CD14-positive monocyte (primary cell): ENCODE measurements around the gene RPS19. TPM values are rescaled to one million over a fixed set of nuclear protein-coding genes. Genes with fewer than 3 reads are reported as not detected.
"Not testable (repeated sequence)": the region's sequence is repeated elsewhere in the genome, so short reads cannot be mapped to it uniquely, and the experiment has no call there.

ENCODE experiments used
- DNase-seq, 3 donors: peaks; one replicate each; pipeline ENCODE4 v3.0.0-alpha.2; 2011 to 2022
- H2AFZ ChIP-seq: 2 replicates; pipeline ENCODE4 v1.6.0; 2012; ENCODE audit warnings: mild to moderate bottlenecking, low read depth, low read length, inconsistent platforms; ENCODE audit not compliant: insufficient read depth, poor library complexity, severe bottlenecking
- H3K27ac ChIP-seq, 2 donors: 1 replicate in 1 of 2; 2 replicates in 1 of 2; pipeline ENCODE4 v1.5.1; 2012 to 2013; ENCODE audit warnings: low read length in 2 of 2, control low read depth in 1 of 2, inconsistent platforms in 1 of 2, low read depth in 1 of 2, mild to moderate bottlenecking in 1 of 2
- H3K27me3 ChIP-seq, 2 donors: one replicate each; pipeline versions ENCODE4 v1.6.0 to v1.6.1; 2011 to 2013; ENCODE audit warnings: low read length in 2 of 2; ENCODE audit not compliant: control insufficient read depth in 2 of 2, insufficient read depth in 2 of 2
- H3K36me3 ChIP-seq, 2 donors: replicated peaks in 1 of 2; 1 replicate in 1 of 2; 2 replicates in 1 of 2; pipeline versions ENCODE4 v1.5.1 to v1.6.1; 2012 to 2013; ENCODE audit warnings: low read length in 2 of 2, control low read depth in 1 of 2, inconsistent platforms in 1 of 2, mild to moderate bottlenecking in 1 of 2; ENCODE audit not compliant: insufficient read depth in 2 of 2, control insufficient read depth in 1 of 2
- H3K4me1 ChIP-seq, 2 donors: 1 replicate in 1 of 2; 2 replicates in 1 of 2; pipeline versions ENCODE4 v1.5.1 to v1.6.1; 2012 to 2013; ENCODE audit warnings: low read length in 2 of 2, control low read depth in 1 of 2, inconsistent platforms in 1 of 2, mild to moderate bottlenecking in 1 of 2, moderate library complexity in 1 of 2; ENCODE audit not compliant: insufficient read depth in 2 of 2, control insufficient read depth in 1 of 2
- H3K4me2 ChIP-seq: replicated peaks from 2 replicates; pipeline ENCODE3; 2012; ENCODE audit warnings: low read length, moderate library complexity, mild to moderate bottlenecking; ENCODE audit not compliant: poor library complexity, severe bottlenecking; ENCODE audit errors: extremely low read depth
- H3K4me3 ChIP-seq, 3 experiments: fragments of 200-600 bp in 1 of 3; sonication (generic) in 1 of 3; replicated peaks in 1 of 3; 1 replicate in 2 of 3; 2 replicates in 1 of 3; pipeline ENCODE4 v1.5.1; 2011 to 2013; ENCODE audit warnings: low read length in 3 of 3, mild to moderate bottlenecking in 3 of 3, control low read depth in 2 of 3, low read depth in 2 of 3, inconsistent platforms in 1 of 3, moderate library complexity in 1 of 3
- H3K79me2 ChIP-seq: 2 replicates; pipeline ENCODE4 v1.6.0; 2012; ENCODE audit warnings: mild to moderate bottlenecking, control low read depth, inconsistent platforms, low read length, moderate library complexity; ENCODE audit not compliant: insufficient read depth
- H3K9ac ChIP-seq: 2 replicates; pipeline ENCODE4 v1.6.0; 2017; ENCODE audit warnings: low read length, mild to moderate bottlenecking; ENCODE audit not compliant: insufficient read depth, poor library complexity, severe bottlenecking
- H3K9me3 ChIP-seq, 2 donors: replicated peaks in 1 of 2; 1 replicate in 1 of 2; 2 replicates in 1 of 2; pipeline versions ENCODE4 v1.5.1 to v1.6.1; 2012 to 2013; ENCODE audit warnings: low read length in 2 of 2, control low read depth in 1 of 2; ENCODE audit not compliant: control insufficient read depth in 1 of 2, insufficient read depth in 1 of 2
- H4K20me1 ChIP-seq: 2 replicates; pipeline ENCODE4 v1.6.0; 2012; ENCODE audit warnings: mild to moderate bottlenecking, low read length, control low read depth, moderate library complexity; ENCODE audit not compliant: insufficient read depth
- H3K27ac Mint-ChIP-seq, 7 donors: one replicate each; pipeline ENCODE4 v1.8.0; 2020; ENCODE audit warnings: mild to moderate bottlenecking in 7 of 7, mixed read lengths in 7 of 7, moderate library complexity in 6 of 7, inconsistent platforms in 2 of 7
- H3K27me3 Mint-ChIP-seq, 3 donors: one replicate each; pipeline ENCODE4 v1.8.0; 2021 to 2022; ENCODE audit warnings: low read depth in 3 of 3, mild to moderate bottlenecking in 3 of 3, mixed read lengths in 3 of 3, moderate library complexity in 3 of 3, inconsistent platforms in 1 of 3
- H3K36me3 Mint-ChIP-seq, 2 donors: one replicate each; pipeline ENCODE4 v1.8.0; 2020; ENCODE audit warnings: mixed read lengths in 2 of 2, inconsistent platforms in 1 of 2, mild to moderate bottlenecking in 1 of 2
- H3K4me1 Mint-ChIP-seq: one replicate; pipeline ENCODE4 v1.8.0; 2020; ENCODE audit warnings: mild to moderate bottlenecking, mixed read lengths
- H3K4me3 Mint-ChIP-seq, 2 donors: one replicate each; pipeline ENCODE4 v1.8.0; 2020; ENCODE audit warnings: mild to moderate bottlenecking in 2 of 2, mixed read lengths in 2 of 2, moderate library complexity in 1 of 2
- H3K9me3 Mint-ChIP-seq, 7 donors: one replicate each; pipeline ENCODE4 v1.8.0; 2020 to 2022; ENCODE audit warnings: mixed read lengths in 7 of 7, mild to moderate bottlenecking in 6 of 7, moderate library complexity in 6 of 7, inconsistent platforms in 2 of 7
- WGBS: methylation state at CpG from one replicate; pipeline ENCODE4 v1.1.5; 2013; ENCODE audit warnings: missing lambda C conversion rate; ENCODE audit not compliant: insufficient coverage; 5-methylcytosine and 5-hydroxymethylcytosine counted together
- intact Hi-C, 2 donors: fragments of 100-400 bp; cut with micrococcal nuclease; formaldehyde crosslinking; loops; one replicate each; pipeline versions ENCODE4 v1.15.0 to v1.15.1; 2023
- polyA plus RNA-seq, 3 donors: library from polyadenylated mRNA; depleted of rRNA in 1 of 3; unstranded in 2 of 3; stranded (reverse) in 1 of 3; fragments of 300-500 nt in 2 of 3; fragments of >200 nt in 1 of 3; fragmentation: Illumina TruSeq in 2 of 3; gene quantifications; 1 replicate in 2 of 3; 2 replicates in 1 of 3; pipeline ENCODE4 v1.2.3, GENCODE V29; 2012 to 2021
- TF ChIP-seq, protein P1 (sequence below): fragments of 200-600 bp; IDR thresholded peaks from one replicate; pipeline ENCODE4 v1.8.0; 2022; ENCODE audit warnings: antibody characterized with exemption, mild to moderate bottlenecking

Gene RPS19
- polyA plus RNA-seq, 3 donors: 1,234 to 2,117 (median 1,424) TPM

DNA sequence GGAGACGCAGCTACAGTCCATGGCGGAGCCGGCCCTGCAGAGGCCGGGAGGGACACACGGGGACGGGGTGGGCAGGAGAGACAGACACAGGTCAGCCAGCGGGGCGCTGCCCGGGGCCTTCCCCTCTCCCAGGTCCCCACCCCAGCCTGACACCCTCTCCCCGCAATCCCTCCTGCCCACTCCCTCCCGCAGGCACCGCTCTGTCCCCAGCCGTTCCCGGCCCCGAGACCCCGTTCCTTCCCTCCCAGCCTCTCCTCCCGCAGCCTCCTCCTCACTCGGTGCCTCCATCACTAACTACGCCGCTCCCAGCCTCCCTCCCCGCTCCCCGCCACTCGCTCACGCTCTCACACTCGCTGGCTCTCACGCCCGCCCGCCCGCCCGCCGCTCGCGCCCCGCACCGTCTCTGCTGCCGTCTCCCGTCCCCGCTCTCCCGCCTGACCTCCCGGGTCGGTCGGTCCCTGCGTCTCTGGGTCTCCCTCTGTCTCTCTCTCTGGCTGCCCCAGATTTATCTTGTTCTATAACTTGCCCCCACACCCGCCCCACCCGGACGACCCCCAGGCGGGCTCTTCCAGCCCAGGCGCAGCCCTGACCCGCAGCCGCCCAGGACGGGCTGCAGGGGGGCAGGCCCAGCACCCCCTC, 53.0 kb downstream of the RPS19 start:
- WGBS: 3% methylated on average over 38 of the region's 51 CpGs
- no peaks in the 10 kb centered on the region for H3K79me2 ChIP-seq
- no peak overlapping the region for H3K27ac ChIP-seq
- intact Hi-C loops: no loop called here
- H2AFZ ChIP-seq: no peak overlapping the region
- no peak overlapping the region for H3K4me2 ChIP-seq
- Mint-ChIP-seq H3K4me3 (peak overlapping the region in 1 of 2 donors; percentile 26), H3K36me3 (peaks cover 3 to 7% of the 10 kb centered on the region in 2 donors), H3K4me1 (peaks cover 18% of the 10 kb centered on the region), H3K27ac (peak overlapping the region in 1 of 7 donors; percentile 58), H3K9me3 (peaks cover 0 to 8% (median 3%) of the 10 kb centered on the region in 7 donors), H3K27me3 (peaks cover 4 to 44% (median 43%) of the 10 kb centered on the region in 3 donors)
- H3K4me1 ChIP-seq: no peaks in the 10 kb centered on the region
- peaks cover 29 to 67% of the 10 kb centered on the region in 2 donors for H3K27me3 ChIP-seq
- peaks cover 0 to 16% of the 10 kb centered on the region in 2 donors for H3K9me3 ChIP-seq
- TF ChIP-seq, protein P1, sequence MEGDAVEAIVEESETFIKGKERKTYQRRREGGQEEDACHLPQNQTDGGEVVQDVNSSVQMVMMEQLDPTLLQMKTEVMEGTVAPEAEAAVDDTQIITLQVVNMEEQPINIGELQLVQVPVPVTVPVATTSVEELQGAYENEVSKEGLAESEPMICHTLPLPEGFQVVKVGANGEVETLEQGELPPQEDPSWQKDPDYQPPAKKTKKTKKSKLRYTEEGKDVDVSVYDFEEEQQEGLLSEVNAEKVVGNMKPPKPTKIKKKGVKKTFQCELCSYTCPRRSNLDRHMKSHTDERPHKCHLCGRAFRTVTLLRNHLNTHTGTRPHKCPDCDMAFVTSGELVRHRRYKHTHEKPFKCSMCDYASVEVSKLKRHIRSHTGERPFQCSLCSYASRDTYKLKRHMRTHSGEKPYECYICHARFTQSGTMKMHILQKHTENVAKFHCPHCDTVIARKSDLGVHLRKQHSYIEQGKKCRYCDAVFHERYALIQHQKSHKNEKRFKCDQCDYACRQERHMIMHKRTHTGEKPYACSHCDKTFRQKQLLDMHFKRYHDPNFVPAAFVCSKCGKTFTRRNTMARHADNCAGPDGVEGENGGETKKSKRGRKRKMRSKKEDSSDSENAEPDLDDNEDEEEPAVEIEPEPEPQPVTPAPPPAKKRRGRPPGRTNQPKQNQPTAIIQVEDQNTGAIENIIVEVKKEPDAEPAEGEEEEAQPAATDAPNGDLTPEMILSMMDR: no peak
- no peak for DNase-seq
- H4K20me1 ChIP-seq: peaks cover 49% of the 10 kb centered on the region
- no peak overlapping the region for H3K4me3 ChIP-seq
- peaks cover 1 to 4% of the 10 kb centered on the region in 2 donors for H3K36me3 ChIP-seq
- no peak overlapping the region for H3K9ac ChIP-seq

DNA sequence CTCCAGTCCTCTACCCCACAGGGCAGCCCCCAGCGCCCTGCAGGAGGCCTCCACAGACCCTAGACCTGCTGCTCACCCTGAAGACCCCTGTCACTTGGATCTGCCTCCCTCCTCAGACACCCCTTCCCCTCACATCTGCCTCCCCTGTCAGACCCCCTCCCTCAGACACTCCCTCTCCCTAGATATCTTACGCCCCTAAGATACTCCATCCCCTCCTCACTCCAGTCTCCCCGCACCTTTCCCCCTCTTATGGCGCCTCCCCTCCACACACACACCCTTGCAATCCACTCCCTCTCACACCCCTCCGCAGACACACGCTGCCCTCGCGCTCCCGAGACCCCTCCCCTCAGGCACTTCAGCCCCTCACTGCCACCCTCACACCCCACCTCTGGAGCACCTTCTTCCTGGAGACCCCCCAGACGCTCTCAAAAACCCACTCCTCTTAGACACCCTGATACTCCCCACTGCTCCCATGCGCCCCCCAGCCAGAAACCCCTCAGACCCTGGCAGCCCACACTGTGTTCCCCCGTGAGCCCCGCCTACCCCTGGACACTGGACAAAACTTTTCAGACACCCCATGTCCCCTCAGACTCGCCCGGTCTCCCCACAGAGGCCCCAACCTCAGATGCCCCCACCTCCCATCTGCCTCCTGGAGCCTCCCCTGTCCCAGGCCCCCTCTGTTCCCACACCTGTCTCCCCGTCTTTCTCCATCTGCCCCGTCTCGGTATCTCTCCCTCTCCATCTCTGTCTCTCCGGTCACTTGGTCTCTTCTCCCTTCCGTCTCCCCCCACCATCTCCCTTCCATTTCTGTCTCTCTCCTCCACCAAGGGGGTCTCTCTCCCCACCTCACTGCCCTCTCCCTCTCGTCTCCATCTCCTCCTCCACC, 53.7 kb downstream of the RPS19 start:
- Mint-ChIP-seq H3K27ac (peak overlapping the region in 1 of 7 donors; percentile 58), H3K4me1 (peaks cover 18% of the 10 kb centered on the region), H3K27me3 (peaks cover 0 to 44% (median 43%) of the 10 kb centered on the region in 3 donors), H3K9me3 (peaks cover 0 to 8% (median 3%) of the 10 kb centered on the region in 7 donors), H3K4me3 (peak overlapping the region in 1 of 2 donors; percentile 69), H3K36me3 (peaks cover 2 to 7% of the 10 kb centered on the region in 2 donors)
- no peaks in the 10 kb centered on the region for H3K4me1 ChIP-seq
- no peak overlapping the region for H3K4me2 ChIP-seq
- no peaks in the 10 kb centered on the region for H3K36me3 ChIP-seq
- TF ChIP-seq, protein P1: no peak
- peaks cover 42% of the 10 kb centered on the region for H4K20me1 ChIP-seq
- H3K27me3 ChIP-seq: peaks cover 29 to 68% of the 10 kb centered on the region in 2 donors
- no peak overlapping the region for H3K9ac ChIP-seq
- no peaks in the 10 kb centered on the region for H3K79me2 ChIP-seq
- no peak overlapping the region for H2AFZ ChIP-seq
- intact Hi-C loops: no loop called here
- 14% methylated on average over 21 of the region's 21 CpGs for WGBS
- DNase-seq: no peak
- no peak overlapping the region for H3K27ac ChIP-seq
- no peak overlapping the region for H3K4me3 ChIP-seq
- H3K9me3 ChIP-seq: peaks cover 0 to 16% of the 10 kb centered on the region in 2 donors

DNA sequence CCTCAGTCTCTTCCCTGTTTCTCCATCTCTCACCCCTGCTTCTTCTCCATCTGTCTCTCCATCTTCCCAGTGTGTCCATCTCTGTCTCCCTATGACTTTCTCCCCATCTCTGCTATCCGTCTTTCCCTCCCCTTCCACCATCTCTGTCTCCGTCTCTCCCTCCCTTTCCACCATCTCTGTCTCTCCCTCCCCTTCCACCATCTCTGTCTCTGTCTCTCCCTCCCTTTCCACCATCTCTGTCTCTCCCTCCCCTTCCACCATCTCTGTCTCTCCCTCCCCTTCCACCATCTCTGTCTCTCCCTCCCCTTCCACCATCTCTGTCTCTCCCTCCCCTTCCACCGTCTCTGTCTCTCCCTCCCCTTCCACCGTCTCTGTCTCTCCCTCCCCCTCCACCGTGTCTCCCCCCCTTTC, 54.4 kb downstream of the RPS19 start:
- no CpG with 5 or more reads among the region's 5 CpGs for WGBS
- Mint-ChIP-seq H3K4me1 (peaks cover 15% of the 10 kb centered on the region), H3K27ac (peak overlapping the region in 1 of 7 donors; percentile 12), H3K27me3 (peaks cover 0 to 43% (median 42%) of the 10 kb centered on the region in 3 donors), H3K4me3 (peak overlapping the region in 1 of 2 donors; percentile 69)
- H3K9me3 Mint-ChIP-seq, H3K4me3 ChIP-seq, H3K9ac ChIP-seq, H3K27ac ChIP-seq, H3K4me2 ChIP-seq, H3K79me2 ChIP-seq, intact Hi-C loops, H3K36me3 Mint-ChIP-seq, DNase-seq, H3K36me3 ChIP-seq, H3K4me1 ChIP-seq, H2AFZ ChIP-seq: not testable (repeated sequence)
- H3K27me3 ChIP-seq: peaks cover 29 to 71% of the 10 kb centered on the region in 2 donors
- peaks cover 35% of the 10 kb centered on the region for H4K20me1 ChIP-seq
- peaks cover 0 to 16% of the 10 kb centered on the region in 2 donors for H3K9me3 ChIP-seq
